OCI-LY7 (cell line): Measurements from ENCODE around the gene DQX1. TPM values are rescaled to one million over a fixed set of nuclear protein-coding genes. Genes with fewer than 3 reads are reported as not detected.

ENCODE experiments used
- BruUV-seq: library from RNA; stranded (reverse); fragments of 400-500 nt; replicated peaks from 2 replicates; lab custom pipeline; 2021; lab: Mats Ljungman, UMichigan
- CTCF ChIA-PET: fragments of 300-600 bp; sonication (Branson Sonifier 250); formaldehyde crosslinking; loops from one replicate; lab custom pipeline; 2022; ENCODE audit warnings: antibody characterized with exemption; ENCODE audit not compliant: unreplicated experiment; lab: Charles Lee
- POLR2A ChIA-PET: fragments of 300-600 bp; sonication (Branson Sonifier 250); formaldehyde crosslinking; loops from one replicate; lab custom pipeline; 2022; ENCODE audit warnings: antibody characterized with exemption; lab: Charles Lee
- DNase-seq: peaks from one replicate; pipeline ENCODE4 v3.0.0-alpha.2; 2015; ENCODE audit warnings: low spot score
- H2AFZ ChIP-seq: fragments of 200-600 bp; sonication (generic), shearing (Covaris generic); 2 replicates; pipeline ENCODE4 v1.6.1; 2014; ENCODE audit warnings: mild to moderate bottlenecking, antibody characterized with exemption, low read length, moderate library complexity
- H3K27ac ChIP-seq: fragments of 200-600 bp; sonication (generic); 2 replicates; pipeline ENCODE4 v1.5.1; 2014; ENCODE audit warnings: mixed run types, low read depth, mild to moderate bottlenecking, moderate library complexity, low read length, inconsistent platforms; ENCODE audit not compliant: poor library complexity, severe bottlenecking
- H3K36me3 ChIP-seq: fragments of 200-600 bp; sonication (generic); 2 replicates; pipeline ENCODE4 v1.6.1; 2014; ENCODE audit warnings: mild to moderate bottlenecking, antibody characterized with exemption, low read length, moderate library complexity, mixed read lengths; ENCODE audit not compliant: insufficient read depth
- H3K4me1 ChIP-seq: fragments of 200-600 bp; sonication (generic); 2 replicates; pipeline ENCODE4 v1.5.1; 2014; ENCODE audit warnings: mild to moderate bottlenecking, low read length; ENCODE audit not compliant: insufficient read depth, poor library complexity, severe bottlenecking
- H3K4me2 ChIP-seq: fragments of 200-600 bp; sonication (generic); 2 replicates; pipeline ENCODE4 v1.6.1; 2014; ENCODE audit warnings: mild to moderate bottlenecking, low read length
- H3K4me3 ChIP-seq: fragments of 200-600 bp; sonication (generic); 2 replicates; pipeline ENCODE4 v1.5.1; 2014; ENCODE audit warnings: mild to moderate bottlenecking, low read depth, low read length; ENCODE audit not compliant: poor library complexity, severe bottlenecking
- H3K79me2 ChIP-seq: fragments of 200-600 bp; sonication (generic); 2 replicates; pipeline ENCODE4 v1.6.1; 2016; ENCODE audit warnings: low read depth, mild to moderate bottlenecking, low read length, moderate library complexity, mixed read lengths; ENCODE audit not compliant: insufficient read depth
- H3K9me2 ChIP-seq: fragments of 200-600 bp; sonication (generic); 2 replicates; pipeline ENCODE4 v1.6.1; 2016; ENCODE audit warnings: mild to moderate bottlenecking, low read length, mixed read lengths; ENCODE audit not compliant: insufficient read depth
- H3K9me3 ChIP-seq: fragments of 200-600 bp; sonication (generic); 2 replicates; pipeline ENCODE4 v1.6.1; 2014; ENCODE audit warnings: mild to moderate bottlenecking, mixed run types, low read length, mixed read lengths
- H4K20me1 ChIP-seq: fragments of 200-600 bp; sonication (generic); 2 replicates; pipeline ENCODE4 v1.6.1; 2014; ENCODE audit warnings: mild to moderate bottlenecking, antibody characterized with exemption, low read length, moderate library complexity, mixed read lengths; ENCODE audit not compliant: insufficient read depth
- EZH2phosphoT487 ChIP-seq: fragments of 200-600 bp; sonication (generic); IDR thresholded peaks from 2 replicates; pipeline ENCODE4 v1.6.1; 2018; ENCODE audit warnings: low read depth, borderline replicate concordance, mild to moderate bottlenecking, mixed run types, antibody characterized with exemption, low read length, moderate library complexity, mixed read lengths
- intact Hi-C: fragments of 100-400 bp; cut with micrococcal nuclease; formaldehyde crosslinking; loops from one replicate; pipeline ENCODE4 v1.10.0; 2022; ENCODE audit not compliant: unreplicated experiment
- total RNA-seq, 2 experiments: library from RNA; depleted of rRNA in 1 of 2; stranded (reverse); fragments of >200 nt in 1 of 2; shearing (Covaris generic) in 1 of 2; gene quantifications; 2 replicates each; pipeline ENCODE4 v1.2.3, GENCODE V29; 2014 to 2022
- TF ChIP-seq, protein P1 (sequence below): fragments of 200-600 bp; sonication (generic); conservative IDR thresholded peaks from 2 replicates; pipeline ENCODE4 v1.5.1; 2014; ENCODE audit warnings: mild to moderate bottlenecking, antibody characterized with exemption, low read length, moderate library complexity, mixed read lengths

Gene DQX1
- total RNA-seq, 2 experiments from 2014 or later, result 0.32 to 0.76 TPM

DNA sequence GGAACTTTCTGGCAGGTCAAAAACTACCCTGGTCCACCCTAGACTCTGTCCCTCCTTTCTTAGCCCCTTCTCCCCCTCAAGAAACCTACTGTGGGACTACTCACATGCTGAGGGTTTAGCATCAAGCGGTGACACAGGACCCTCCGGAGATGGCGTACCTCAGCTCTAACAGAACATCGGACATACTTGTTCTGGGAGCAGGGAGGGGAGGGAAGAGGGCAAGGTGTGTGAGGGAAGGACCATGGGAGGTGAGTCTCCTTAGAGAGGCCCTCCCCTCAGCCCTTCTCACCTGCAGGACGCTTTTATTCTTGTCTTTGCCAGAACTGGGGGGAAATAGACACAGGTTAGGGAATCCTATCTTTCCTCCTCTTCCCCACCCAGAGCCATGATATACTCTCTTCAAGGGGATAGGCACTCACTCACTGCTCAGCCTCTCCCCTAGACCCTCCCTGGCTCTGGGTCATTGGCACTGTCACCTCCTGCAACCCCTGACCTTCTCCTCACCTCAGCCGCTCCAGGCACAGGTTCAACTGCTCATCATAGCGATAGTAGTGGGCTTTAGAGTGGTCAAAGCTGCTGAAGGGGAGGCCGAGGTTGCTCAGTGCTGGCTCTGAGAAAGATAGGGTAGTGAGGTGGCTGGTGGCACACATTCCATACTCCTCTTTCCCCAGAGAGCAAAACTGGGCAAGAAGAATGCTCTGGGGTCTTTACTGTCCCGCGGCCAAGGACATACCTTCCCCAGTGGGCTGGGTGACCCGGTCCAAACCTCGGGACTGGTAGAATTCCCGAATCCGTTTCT, 20.4 kb downstream of the DQX1 start:
- intact Hi-C loops, result no loop called here
- ChIA-PET POLR2A (interaction anchor here (1.0 kb wide), 1 partner anchor 73 kb away, joined by 3 read pairs; no protein-coding TSS in a partner anchor), CTCF (no interaction called here)
- Histone ChIP-seq H3K4me2 (peak overlapping the region; percentile 96), H3K9me3 (no peaks in the 10 kb centered on the region), H3K4me1 (peaks cover 25% of the 10 kb centered on the region), H3K36me3 (peaks cover 15% of the 10 kb centered on the region), H3K4me3 (no peak overlapping the region), H3K9me2 (no peaks in the 10 kb centered on the region), H4K20me1 (no peaks in the 10 kb centered on the region), H3K79me2 (peaks cover 5% of the 10 kb centered on the region; the same call in 1 of the 2 replicates), H3K27ac (no peak overlapping the region), H2AFZ (no peak overlapping the region)
- BruUV-seq, result no TSS peak
- DNase-seq, result no peak
- TF ChIP-seq, protein P1, sequence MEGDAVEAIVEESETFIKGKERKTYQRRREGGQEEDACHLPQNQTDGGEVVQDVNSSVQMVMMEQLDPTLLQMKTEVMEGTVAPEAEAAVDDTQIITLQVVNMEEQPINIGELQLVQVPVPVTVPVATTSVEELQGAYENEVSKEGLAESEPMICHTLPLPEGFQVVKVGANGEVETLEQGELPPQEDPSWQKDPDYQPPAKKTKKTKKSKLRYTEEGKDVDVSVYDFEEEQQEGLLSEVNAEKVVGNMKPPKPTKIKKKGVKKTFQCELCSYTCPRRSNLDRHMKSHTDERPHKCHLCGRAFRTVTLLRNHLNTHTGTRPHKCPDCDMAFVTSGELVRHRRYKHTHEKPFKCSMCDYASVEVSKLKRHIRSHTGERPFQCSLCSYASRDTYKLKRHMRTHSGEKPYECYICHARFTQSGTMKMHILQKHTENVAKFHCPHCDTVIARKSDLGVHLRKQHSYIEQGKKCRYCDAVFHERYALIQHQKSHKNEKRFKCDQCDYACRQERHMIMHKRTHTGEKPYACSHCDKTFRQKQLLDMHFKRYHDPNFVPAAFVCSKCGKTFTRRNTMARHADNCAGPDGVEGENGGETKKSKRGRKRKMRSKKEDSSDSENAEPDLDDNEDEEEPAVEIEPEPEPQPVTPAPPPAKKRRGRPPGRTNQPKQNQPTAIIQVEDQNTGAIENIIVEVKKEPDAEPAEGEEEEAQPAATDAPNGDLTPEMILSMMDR, result no peak
- no peak for TF ChIP-seq EZH2phosphoT487

DNA sequence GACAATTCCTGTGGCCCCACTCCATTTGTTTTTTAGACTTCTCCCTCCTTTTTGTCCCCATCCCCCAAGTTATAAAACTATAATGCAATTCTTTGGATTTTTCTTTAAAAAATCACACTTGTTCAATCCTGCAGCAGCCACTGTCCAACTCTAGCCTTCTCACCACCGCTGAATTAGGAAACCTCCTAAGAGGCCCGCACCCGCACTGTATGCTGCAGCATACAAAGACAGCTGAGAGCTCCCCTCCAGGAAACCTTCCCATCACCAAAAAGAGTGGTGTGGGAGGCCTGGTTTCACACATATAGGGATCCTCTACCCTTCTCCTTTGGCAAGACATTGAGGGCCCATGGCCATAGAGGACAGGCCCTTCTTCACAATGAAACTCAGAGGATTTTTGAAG, 21.4 kb downstream of the DQX1 start:
- intact Hi-C loops, result no loop called here
- Histone ChIP-seq H2AFZ (no peak overlapping the region), H3K9me2 (no peaks in the 10 kb centered on the region), H3K4me1 (peaks cover 25% of the 10 kb centered on the region), H3K4me3 (no peak overlapping the region), H3K4me2 (no peak overlapping the region), H3K36me3 (peaks cover 15% of the 10 kb centered on the region), H3K27ac (no peak overlapping the region), H3K79me2 (peaks cover 5% of the 10 kb centered on the region; the same call in 1 of the 2 replicates), H4K20me1 (no peaks in the 10 kb centered on the region), H3K9me3 (no peaks in the 10 kb centered on the region)
- BruUV-seq, result no TSS peak
- DNase-seq, result no peak
- ChIA-PET POLR2A (no interaction called here), CTCF (interaction anchor here (0.7 to 1.0 kb wide), 2 partner anchors 26 to 111 kb away, joined by 3 read pairs; no protein-coding TSS in a partner anchor)
- TF ChIP-seq, protein P1, result no peak
- no peak for TF ChIP-seq EZH2phosphoT487
